Measurements from ENCODE around the gene KRT3.

Gene KRT3

DNA sequence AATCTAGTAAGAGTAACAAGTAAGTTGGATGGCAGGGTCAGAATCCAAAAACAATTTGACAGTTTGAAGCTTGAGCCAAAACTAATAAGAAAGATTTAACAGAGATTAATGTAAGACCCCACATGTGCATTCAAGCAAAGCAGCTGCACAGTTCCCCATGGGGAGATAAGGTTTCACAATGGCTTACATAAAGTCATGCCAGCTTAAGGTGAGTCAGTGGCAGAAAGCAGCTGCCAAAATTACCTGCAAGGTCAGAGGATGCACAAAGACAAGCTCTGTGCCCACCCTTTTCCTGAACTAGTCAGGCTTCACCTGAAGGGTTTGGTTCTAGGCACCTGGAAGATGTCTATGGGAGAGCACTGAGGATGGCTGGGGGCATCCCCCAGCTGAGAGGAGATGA, 56.0 kb downstream of the KRT3 start:
- H3K4me3 ChIP-seq (ENCODE audit: control insufficient read depth, low read depth, low read length): no peak overlapping the region
- DNase-seq (ENCODE audit: low read depth): no peak
- TF ChIP-seq, protein P1, sequence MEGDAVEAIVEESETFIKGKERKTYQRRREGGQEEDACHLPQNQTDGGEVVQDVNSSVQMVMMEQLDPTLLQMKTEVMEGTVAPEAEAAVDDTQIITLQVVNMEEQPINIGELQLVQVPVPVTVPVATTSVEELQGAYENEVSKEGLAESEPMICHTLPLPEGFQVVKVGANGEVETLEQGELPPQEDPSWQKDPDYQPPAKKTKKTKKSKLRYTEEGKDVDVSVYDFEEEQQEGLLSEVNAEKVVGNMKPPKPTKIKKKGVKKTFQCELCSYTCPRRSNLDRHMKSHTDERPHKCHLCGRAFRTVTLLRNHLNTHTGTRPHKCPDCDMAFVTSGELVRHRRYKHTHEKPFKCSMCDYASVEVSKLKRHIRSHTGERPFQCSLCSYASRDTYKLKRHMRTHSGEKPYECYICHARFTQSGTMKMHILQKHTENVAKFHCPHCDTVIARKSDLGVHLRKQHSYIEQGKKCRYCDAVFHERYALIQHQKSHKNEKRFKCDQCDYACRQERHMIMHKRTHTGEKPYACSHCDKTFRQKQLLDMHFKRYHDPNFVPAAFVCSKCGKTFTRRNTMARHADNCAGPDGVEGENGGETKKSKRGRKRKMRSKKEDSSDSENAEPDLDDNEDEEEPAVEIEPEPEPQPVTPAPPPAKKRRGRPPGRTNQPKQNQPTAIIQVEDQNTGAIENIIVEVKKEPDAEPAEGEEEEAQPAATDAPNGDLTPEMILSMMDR (conservative IDR thresholded peaks at IDR 0.05; ENCODE audit: control insufficient read depth, insufficient read depth, low read depth, low read length): no peak
